HepG2 (cell line): ENCODE results near the gene VWA3A. TPM values are rescaled to one million over a fixed set of nuclear protein-coding genes. Genes with fewer than 3 reads are reported as not detected.

Source experiments
- ATRX ChIP-seq: sonication (generic); formaldehyde crosslinking; IDR thresholded peaks from 2 replicates; pipeline ENCODE4 v1.4.0; 2020; ENCODE audit warnings: missing genetic modification reagents, borderline replicate concordance
- CCAR2 ChIP-seq: fragments of 200-400 bp; formaldehyde crosslinking; optimal IDR thresholded peaks from 2 replicates; pipeline ENCODE3; 2018; ENCODE audit warnings: low read depth, mild to moderate bottlenecking, low read length, moderate library complexity
- FIP1L1 ChIP-seq: fragments of 200-400 bp; formaldehyde crosslinking; IDR thresholded peaks from 2 replicates; pipeline ENCODE4 v1.6.1; 2018; ENCODE audit warnings: low read depth, mild to moderate bottlenecking, low read length, moderate library complexity, borderline replicate concordance; ENCODE audit not compliant: insufficient read depth
- KAT2B ChIP-seq: fragments of 150-350 bp; IDR thresholded peaks from 2 replicates; pipeline ENCODE4 v1.6.1; 2014; ENCODE audit warnings: low read depth, low read length, borderline replicate concordance
- RAD21 ChIP-seq: fragments of 450-650 bp; formaldehyde crosslinking; IDR thresholded peaks from 2 replicates; pipeline ENCODE4 v1.5.0; 2020; ENCODE audit warnings: mild to moderate bottlenecking
- RBM22 ChIP-seq: fragments of 200-400 bp; formaldehyde crosslinking; optimal IDR thresholded peaks from 2 replicates; pipeline ENCODE3; 2017; ENCODE audit warnings: mild to moderate bottlenecking, low read length, moderate library complexity
- SALL1 ChIP-seq: sonication (generic); formaldehyde crosslinking; IDR thresholded peaks from 2 replicates; pipeline ENCODE4 v1.8.0; 2022; ENCODE audit warnings: mild to moderate bottlenecking, missing genetic modification reagents
- SAP130 ChIP-seq: IDR thresholded peaks from 2 replicates; pipeline ENCODE4 v1.6.1; 2016; ENCODE audit warnings: low read depth
- SETDB1 ChIP-seq: sonication (generic); formaldehyde crosslinking; IDR thresholded peaks from 2 replicates; pipeline ENCODE4 v1.5.1; 2020; ENCODE audit warnings: missing genetic modification reagents, mild to moderate bottlenecking, borderline replicate concordance
- SMAD1 ChIP-seq: sonication (generic); formaldehyde crosslinking; IDR thresholded peaks from 2 replicates; pipeline ENCODE4 v1.4.0; 2020; ENCODE audit warnings: missing genetic modification reagents, low read depth, mild to moderate bottlenecking, borderline replicate concordance
- SRF ChIP-seq: IDR thresholded peaks from 2 replicates; pipeline ENCODE4 v1.6.1; 2011; ENCODE audit warnings: mild to moderate bottlenecking, low read depth, low read length, moderate library complexity
- THAP9 ChIP-seq: sonication (generic); formaldehyde crosslinking; IDR thresholded peaks from 2 replicates; pipeline ENCODE4; 2020; ENCODE audit warnings: missing genetic modification reagents, mild to moderate bottlenecking, borderline replicate concordance
- TOPORS ChIP-seq: sonication (generic); formaldehyde crosslinking; IDR thresholded peaks from 2 replicates; pipeline ENCODE4 v1.8.0; 2023; ENCODE audit warnings: mild to moderate bottlenecking, missing genetic modification reagents
- YEATS2 ChIP-seq: sonication (generic); formaldehyde crosslinking; IDR thresholded peaks from 2 replicates; pipeline ENCODE4 v1.4.0; 2020; ENCODE audit warnings: missing genetic modification reagents, borderline replicate concordance
- ZNF337 ChIP-seq: sonication (generic); formaldehyde crosslinking; IDR thresholded peaks from 2 replicates; pipeline ENCODE4 v1.5.1; 2020; ENCODE audit warnings: missing genetic modification reagents, low read depth, mild to moderate bottlenecking, borderline replicate concordance
- ZNF570 ChIP-seq: sonication (generic); formaldehyde crosslinking; IDR thresholded peaks from 2 replicates; pipeline ENCODE4 v1.4.0; 2020; ENCODE audit warnings: mild to moderate bottlenecking, missing genetic modification reagents, borderline replicate concordance
- ZNF607 ChIP-seq: sonication (generic); formaldehyde crosslinking; IDR thresholded peaks from 2 replicates; pipeline ENCODE4 v1.5.1; 2020; ENCODE audit warnings: missing genetic modification reagents, mild to moderate bottlenecking, borderline replicate concordance
- ZNF619 ChIP-seq: sonication (generic); formaldehyde crosslinking; IDR thresholded peaks from 2 replicates; pipeline ENCODE4 v1.4.0; 2020; ENCODE audit warnings: mild to moderate bottlenecking, missing genetic modification reagents
- ZNF781 ChIP-seq: sonication (generic); formaldehyde crosslinking; IDR thresholded peaks from 2 replicates; pipeline ENCODE4 v1.5.1; 2020; ENCODE audit warnings: borderline replicate concordance, mild to moderate bottlenecking, missing genetic modification reagents; ENCODE audit errors: not compliant biosample characterization
- ZNF816 ChIP-seq: sonication (generic); formaldehyde crosslinking; IDR thresholded peaks from 2 replicates; pipeline ENCODE4 v1.8.0; 2022; ENCODE audit warnings: missing genetic modification reagents, mild to moderate bottlenecking, borderline replicate concordance
- ZUFSP ChIP-seq: sonication (generic); formaldehyde crosslinking; IDR thresholded peaks from 2 replicates; pipeline ENCODE4 v1.9.0; 2021; ENCODE audit warnings: missing genetic modification reagents, mild to moderate bottlenecking, borderline replicate concordance
- polyA plus RNA-seq, 8 experiments: library from polyadenylated mRNA; depleted of rRNA in 3 of 8; stranded (reverse) in 7 of 8; unstranded in 1 of 8; fragments of >200 nt; fragmentation: Illumina TruSeq in 4 of 8; extraction: Trizol in 4 of 8; gene quantifications; 2 replicates each; pipeline versions ENCODE4 v1.2.1 to v1.2.3, GENCODE V29; 2011 to 2016; ENCODE audit warnings: low read depth in 4 of 8, missing spikeins in 1 of 8, mixed read lengths in 1 of 8; ENCODE audit not compliant: insufficient read depth in 1 of 8
- total RNA-seq, 5 experiments: library from RNA; depleted of rRNA; stranded (reverse); fragments of >200 nt; fragmentation: Illumina TruSeq; extraction: Trizol; gene quantifications; 2 replicates each; pipeline ENCODE4 v1.2.3, GENCODE V29; 2016; ENCODE audit warnings: low read depth in 1 of 5
- TF ChIP-seq, protein P1 (sequence below): IDR thresholded peaks from 2 replicates; pipeline ENCODE4 v1.6.1; 2016; ENCODE audit warnings: mild to moderate bottlenecking, missing biosample characterization, missing genetic modification reagents
- TF ChIP-seq, protein P2 (sequence below), 2 experiments: sonication (generic) in 1 of 2; formaldehyde crosslinking in 1 of 2; IDR thresholded peaks; 2 replicates each; pipeline versions ENCODE4 v1.5.1 to v1.6.1; 2011 to 2020; ENCODE audit warnings: borderline replicate concordance in 1 of 2, low read depth in 1 of 2, low read length in 1 of 2, mild to moderate bottlenecking in 1 of 2, missing genetic modification reagents in 1 of 2, moderate library complexity in 1 of 2

VWA3A gene
- total and polyA plus RNA-seq, 2 of the 13 experiments (the other 11 are each of a cell fraction or from before 2014, with no cell fraction given), result 0.03 to 0.07 TPM

DNA sequence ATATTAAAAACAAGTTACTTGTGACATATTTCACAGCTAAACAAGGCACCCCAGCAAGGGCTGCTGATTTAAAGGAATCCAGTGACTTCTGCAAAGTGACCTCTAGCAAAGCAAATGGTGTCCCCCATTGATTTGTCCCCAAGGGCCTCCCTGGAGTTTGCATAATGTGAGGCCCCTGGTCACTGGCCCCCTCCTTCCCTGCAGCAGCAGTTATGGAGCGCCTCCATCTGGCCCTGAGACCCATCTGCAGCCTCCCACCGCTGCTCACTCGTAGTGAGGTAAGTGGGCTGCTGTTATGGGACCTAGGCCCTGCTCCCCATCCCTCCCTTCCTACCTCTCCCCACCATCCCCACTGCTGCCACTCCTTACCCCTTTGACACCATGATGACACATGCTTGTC lies 94.2 kb downstream of the VWA3A start (continued):
- TF ChIP-seq ZNF619 (CRISPR knock-in tag), result peak; percentile 31; the same call in 1 of the 2 replicates
- TF ChIP-seq, protein P1, sequence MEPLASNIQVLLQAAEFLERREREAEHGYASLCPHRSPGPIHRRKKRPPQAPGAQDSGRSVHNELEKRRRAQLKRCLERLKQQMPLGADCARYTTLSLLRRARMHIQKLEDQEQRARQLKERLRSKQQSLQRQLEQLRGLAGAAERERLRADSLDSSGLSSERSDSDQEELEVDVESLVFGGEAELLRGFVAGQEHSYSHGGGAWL (CRISPR knock-in tag), result no peak
- no peak for TF ChIP-seq FIP1L1
- TF ChIP-seq, protein P2, sequence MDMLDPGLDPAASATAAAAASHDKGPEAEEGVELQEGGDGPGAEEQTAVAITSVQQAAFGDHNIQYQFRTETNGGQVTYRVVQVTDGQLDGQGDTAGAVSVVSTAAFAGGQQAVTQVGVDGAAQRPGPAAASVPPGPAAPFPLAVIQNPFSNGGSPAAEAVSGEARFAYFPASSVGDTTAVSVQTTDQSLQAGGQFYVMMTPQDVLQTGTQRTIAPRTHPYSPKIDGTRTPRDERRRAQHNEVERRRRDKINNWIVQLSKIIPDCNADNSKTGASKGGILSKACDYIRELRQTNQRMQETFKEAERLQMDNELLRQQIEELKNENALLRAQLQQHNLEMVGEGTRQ (IDR thresholded peaks at IDR 0.05; ENCODE audit: low read depth, low read length), result no peak
- TF ChIP-seq, protein P2 (CRISPR knock-in tag; IDR thresholded peaks at IDR 0.05; ENCODE audit: borderline replicate concordance), result no peak
- TF ChIP-seq TOPORS (CRISPR knock-in tag), result no peak
- no peak for TF ChIP-seq ZNF337
- TF ChIP-seq SMAD1 (CRISPR knock-in tag), result 0 out of 2 replicates have a peak, but pooled peaks have one; percentile 37
- TF ChIP-seq RAD21 (CRISPR knock-in tag), result peak; percentile 66
- TF ChIP-seq KAT2B, result no peak
- TF ChIP-seq SRF, result no peak
- no peak for TF ChIP-seq SAP130 (CRISPR knock-in tag)
- no peak for TF ChIP-seq ZNF607 (CRISPR knock-in tag)
- TF ChIP-seq ZUFSP, result no peak
- TF ChIP-seq ZNF570 (CRISPR knock-in tag), result no peak
- TF ChIP-seq ZNF816 (CRISPR knock-in tag), result no peak
- no peak for TF ChIP-seq YEATS2 (CRISPR knock-in tag)
- TF ChIP-seq THAP9 (CRISPR knock-in tag), result 0 out of 2 replicates have a peak, but pooled peaks have one; percentile 40
- TF ChIP-seq RBM22, result no peak
- no peak for TF ChIP-seq ZNF781 (CRISPR knock-in tag)
- TF ChIP-seq SETDB1 (CRISPR knock-in tag), result no peak
- TF ChIP-seq SALL1, result peak; percentile 61; the same call in 1 of the 2 replicates
- TF ChIP-seq ATRX (CRISPR knock-in tag), result no peak
- no peak for TF ChIP-seq CCAR2
